ENCODE data around the gene KRTAP4-11. TPM values are rescaled to one million over a fixed set of nuclear protein-coding genes. Genes with fewer than 3 reads are reported as not detected.
"Not testable (repeated sequence)": the region's sequence is repeated elsewhere in the genome, so short reads cannot be mapped to it uniquely, and the experiment has no call there.

KRTAP4-11 gene
- total RNA-seq, 1 donor from 2014 or later, result not detected

DNA sequence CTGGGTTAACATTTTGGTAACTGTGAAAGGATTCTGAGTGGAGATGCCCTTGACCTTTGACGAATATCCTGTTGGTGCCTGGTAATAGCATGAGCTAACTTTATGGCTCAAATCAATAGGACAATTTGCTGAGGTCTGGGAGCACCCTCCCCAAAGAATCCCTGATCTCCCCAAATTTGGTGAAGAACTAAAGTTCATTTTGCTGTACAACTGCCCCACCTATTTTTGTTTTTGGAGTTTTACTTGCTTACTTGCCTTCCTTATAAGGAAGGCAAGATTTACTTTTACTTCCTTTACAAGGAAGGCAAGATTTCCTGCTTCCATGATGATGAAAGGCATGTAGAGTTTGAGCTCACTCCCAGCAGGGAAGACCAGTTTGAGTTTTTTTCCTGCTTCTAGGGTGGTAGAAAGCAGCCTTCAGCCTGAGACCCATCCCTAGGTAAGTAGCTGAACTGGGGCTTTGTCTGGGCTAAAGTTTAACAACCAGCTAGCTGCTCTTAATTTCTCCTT, 10.2 kb downstream of the KRTAP4-11 start:
- H3K9me3 Mint-ChIP-seq (ENCODE audit: low read depth), result peaks cover 7% of the 10 kb centered on the region
- no peak for DNase-seq (ENCODE audit: low spot score)

DNA sequence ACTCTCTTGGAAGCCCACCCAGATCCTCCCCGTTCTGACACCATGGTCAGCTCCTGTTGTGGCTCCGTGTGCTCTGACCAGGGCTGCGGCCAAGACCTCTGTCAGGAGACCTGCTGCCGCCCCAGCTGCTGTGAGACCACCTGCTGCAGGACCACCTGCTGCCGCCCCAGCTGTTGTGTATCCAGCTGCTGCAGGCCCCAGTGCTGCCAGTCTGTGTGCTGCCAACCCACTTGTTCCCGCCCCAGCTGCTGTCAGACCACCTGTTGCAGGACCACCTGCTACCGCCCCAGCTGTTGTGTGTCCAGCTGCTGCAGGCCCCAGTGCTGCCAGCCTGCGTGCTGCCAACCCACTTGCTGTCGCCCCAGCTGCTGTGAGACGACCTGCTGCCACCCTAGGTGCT, 12.8 kb downstream of the KRTAP4-11 start, which contains the start of gene KRTAP4-9:
KRTAP4-9 (plus strand) TSS at position 43 of the 400 bp plus-strand sequence; CDS start at position 43, 0 bp downstream.
- not testable (repeated sequence) for H3K9me3 Mint-ChIP-seq (ENCODE audit: low read depth)
- peak within 1 kb of the TSS; percentile 9 for H3K27ac Mint-ChIP-seq (ENCODE audit: unreplicated experiment)

More for the DNA sequence above, 10.2 kb downstream of the KRTAP4-11 start:
- TF ChIP-seq, protein P1, sequence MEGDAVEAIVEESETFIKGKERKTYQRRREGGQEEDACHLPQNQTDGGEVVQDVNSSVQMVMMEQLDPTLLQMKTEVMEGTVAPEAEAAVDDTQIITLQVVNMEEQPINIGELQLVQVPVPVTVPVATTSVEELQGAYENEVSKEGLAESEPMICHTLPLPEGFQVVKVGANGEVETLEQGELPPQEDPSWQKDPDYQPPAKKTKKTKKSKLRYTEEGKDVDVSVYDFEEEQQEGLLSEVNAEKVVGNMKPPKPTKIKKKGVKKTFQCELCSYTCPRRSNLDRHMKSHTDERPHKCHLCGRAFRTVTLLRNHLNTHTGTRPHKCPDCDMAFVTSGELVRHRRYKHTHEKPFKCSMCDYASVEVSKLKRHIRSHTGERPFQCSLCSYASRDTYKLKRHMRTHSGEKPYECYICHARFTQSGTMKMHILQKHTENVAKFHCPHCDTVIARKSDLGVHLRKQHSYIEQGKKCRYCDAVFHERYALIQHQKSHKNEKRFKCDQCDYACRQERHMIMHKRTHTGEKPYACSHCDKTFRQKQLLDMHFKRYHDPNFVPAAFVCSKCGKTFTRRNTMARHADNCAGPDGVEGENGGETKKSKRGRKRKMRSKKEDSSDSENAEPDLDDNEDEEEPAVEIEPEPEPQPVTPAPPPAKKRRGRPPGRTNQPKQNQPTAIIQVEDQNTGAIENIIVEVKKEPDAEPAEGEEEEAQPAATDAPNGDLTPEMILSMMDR (IDR thresholded peaks at IDR 0.05), result no peak
- H3K27me3 Mint-ChIP-seq (ENCODE audit: low read depth), result no peaks in the 10 kb centered on the region
- H3K36me3 Mint-ChIP-seq (ENCODE audit: low read depth), result no peaks in the 10 kb centered on the region
- no peak overlapping the region for H3K4me3 Mint-ChIP-seq (ENCODE audit: unreplicated experiment)
- H3K27ac Mint-ChIP-seq (ENCODE audit: unreplicated experiment), result no peak overlapping the region
- H3K4me1 Mint-ChIP-seq (ENCODE audit: low read depth), result peaks cover 23% of the 10 kb centered on the region

DNA sequence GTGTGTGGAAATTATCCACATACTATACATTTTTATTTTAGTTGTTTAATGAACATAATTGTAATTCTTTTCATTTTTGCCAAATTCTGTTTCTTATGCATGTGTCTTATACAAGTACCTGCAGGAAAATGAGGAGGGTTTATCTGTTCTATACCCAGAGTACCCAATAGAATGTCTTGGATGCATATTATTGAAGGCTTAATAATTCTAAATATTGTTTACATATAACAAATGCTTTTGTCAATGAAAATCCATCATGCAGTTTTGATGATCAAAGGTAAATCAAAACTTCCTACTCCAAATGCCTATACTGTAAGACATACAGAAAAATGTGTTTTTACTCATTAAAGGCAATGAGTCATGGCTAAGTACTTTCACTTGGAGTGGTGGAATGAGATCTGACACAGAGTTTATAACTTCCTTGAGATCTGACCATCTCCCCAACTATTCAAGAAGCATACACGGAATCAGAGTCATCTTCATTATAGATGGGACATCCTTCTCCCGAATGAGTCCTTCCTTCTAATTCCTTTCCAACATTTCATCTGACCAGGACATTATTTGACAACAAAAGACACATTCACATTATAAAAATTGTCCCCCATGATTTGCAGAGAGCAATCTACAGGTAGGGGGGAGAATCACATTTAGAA, 13.7 kb downstream of the KRTAP4-11 start:
- peaks cover 32% of the 10 kb centered on the region for H3K4me1 Mint-ChIP-seq (ENCODE audit: low read depth)

More for the DNA sequence above, 12.8 kb downstream of the KRTAP4-11 start, which contains the start of gene KRTAP4-9:
- not testable (repeated sequence) for H3K36me3 Mint-ChIP-seq (ENCODE audit: low read depth); H3K4me3 Mint-ChIP-seq (ENCODE audit: unreplicated experiment); DNase-seq (ENCODE audit: low spot score); H3K27me3 Mint-ChIP-seq (ENCODE audit: low read depth)
- peaks cover 24% of the 10 kb centered on the region for H3K4me1 Mint-ChIP-seq (ENCODE audit: low read depth)

DNA sequence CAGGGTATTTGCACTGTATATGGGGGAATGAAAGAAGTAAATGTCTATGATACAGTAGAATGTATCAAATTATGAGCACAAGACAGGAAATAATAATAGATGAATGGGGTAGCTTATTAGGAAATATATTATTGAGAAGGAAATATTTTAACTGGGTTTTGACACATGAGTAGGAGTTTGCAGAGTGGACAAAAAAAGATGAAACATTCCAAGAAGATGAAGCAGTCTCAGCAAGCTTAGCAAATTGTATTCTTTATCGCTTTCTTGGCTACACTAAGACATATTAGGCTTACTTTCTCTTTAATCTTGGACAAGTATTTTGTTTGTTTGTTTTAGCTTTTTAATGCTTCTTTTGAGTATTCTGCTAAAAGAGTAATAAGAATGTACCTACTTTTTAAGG, 14.3 kb downstream of the KRTAP4-11 start:
- no peak for DNase-seq (ENCODE audit: low spot score)
- Mint-ChIP-seq H3K9me3 (ENCODE audit: low read depth) (no peaks in the 10 kb centered on the region), H3K27ac (ENCODE audit: unreplicated experiment) (no peak overlapping the region), H3K4me1 (ENCODE audit: low read depth) (peaks cover 36% of the 10 kb centered on the region), H3K4me3 (ENCODE audit: unreplicated experiment) (no peak overlapping the region), H3K36me3 (ENCODE audit: low read depth) (no peaks in the 10 kb centered on the region), H3K27me3 (ENCODE audit: low read depth) (no peaks in the 10 kb centered on the region)
- TF ChIP-seq, protein P1 (IDR thresholded peaks at IDR 0.05), result no peak

More for the DNA sequence above, 13.7 kb downstream of the KRTAP4-11 start:
- not testable (repeated sequence) for H3K9me3 Mint-ChIP-seq (ENCODE audit: low read depth); H3K27me3 Mint-ChIP-seq (ENCODE audit: low read depth); H3K36me3 Mint-ChIP-seq (ENCODE audit: low read depth); H3K4me3 Mint-ChIP-seq (ENCODE audit: unreplicated experiment); DNase-seq (ENCODE audit: low spot score)
- H3K27ac Mint-ChIP-seq (ENCODE audit: unreplicated experiment), result peak overlapping the region; percentile 9

DNA sequence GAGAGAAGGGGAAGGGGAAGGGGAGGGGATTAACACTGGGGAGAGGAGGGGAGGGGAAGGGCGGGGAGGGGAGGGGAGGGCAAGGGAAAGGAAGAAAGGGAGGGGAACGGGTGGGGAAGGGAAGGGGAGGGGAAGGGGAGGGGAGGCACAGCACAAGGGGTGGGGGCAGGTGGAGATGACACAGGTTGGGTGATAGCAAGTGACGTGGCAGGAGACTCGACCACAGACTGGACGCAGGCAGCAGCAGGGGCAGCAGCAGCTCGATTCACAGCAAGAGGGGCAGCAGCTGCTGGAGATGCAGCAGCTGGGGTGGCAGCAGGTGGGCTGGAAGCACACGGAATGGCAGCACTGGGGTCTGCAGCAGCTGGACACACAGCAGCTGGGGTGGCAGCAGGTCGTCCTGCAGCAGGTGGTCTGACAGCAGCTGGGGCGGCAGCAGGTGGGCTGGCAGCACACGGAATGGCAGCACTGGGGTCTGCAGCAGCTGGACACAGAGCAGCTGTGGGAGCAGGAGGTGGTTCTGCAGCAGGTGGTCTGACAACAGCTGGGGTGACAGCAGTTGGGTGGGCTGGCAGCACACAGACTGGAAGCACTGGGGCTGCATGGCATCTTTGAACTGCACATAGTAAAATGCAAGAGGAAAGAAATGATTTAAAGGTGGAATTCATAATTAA, 16.4 kb downstream of the KRTAP4-11 start, which contains the start of gene KRTAP4-16:
KRTAP4-16 (minus strand) TSS at position 624 of the 674 bp plus-strand sequence; CDS start at position 624, 0 bp downstream.
- peaks cover 48% of the 10 kb centered on the region for H3K4me1 Mint-ChIP-seq (ENCODE audit: low read depth)
- no peak for DNase-seq (ENCODE audit: low spot score)
- no peak within 1 kb of the TSS for H3K4me3 Mint-ChIP-seq (ENCODE audit: unreplicated experiment)
- no peaks in the 10 kb centered on the region for H3K36me3 Mint-ChIP-seq (ENCODE audit: low read depth)
- TF ChIP-seq, protein P1 (IDR thresholded peaks at IDR 0.05), result no peak
- no peaks in the 10 kb centered on the region for H3K27me3 Mint-ChIP-seq (ENCODE audit: low read depth)
- H3K27ac Mint-ChIP-seq (ENCODE audit: unreplicated experiment), result no peak within 1 kb of the TSS
- no peaks in the 10 kb centered on the region for H3K9me3 Mint-ChIP-seq (ENCODE audit: low read depth)

DNA sequence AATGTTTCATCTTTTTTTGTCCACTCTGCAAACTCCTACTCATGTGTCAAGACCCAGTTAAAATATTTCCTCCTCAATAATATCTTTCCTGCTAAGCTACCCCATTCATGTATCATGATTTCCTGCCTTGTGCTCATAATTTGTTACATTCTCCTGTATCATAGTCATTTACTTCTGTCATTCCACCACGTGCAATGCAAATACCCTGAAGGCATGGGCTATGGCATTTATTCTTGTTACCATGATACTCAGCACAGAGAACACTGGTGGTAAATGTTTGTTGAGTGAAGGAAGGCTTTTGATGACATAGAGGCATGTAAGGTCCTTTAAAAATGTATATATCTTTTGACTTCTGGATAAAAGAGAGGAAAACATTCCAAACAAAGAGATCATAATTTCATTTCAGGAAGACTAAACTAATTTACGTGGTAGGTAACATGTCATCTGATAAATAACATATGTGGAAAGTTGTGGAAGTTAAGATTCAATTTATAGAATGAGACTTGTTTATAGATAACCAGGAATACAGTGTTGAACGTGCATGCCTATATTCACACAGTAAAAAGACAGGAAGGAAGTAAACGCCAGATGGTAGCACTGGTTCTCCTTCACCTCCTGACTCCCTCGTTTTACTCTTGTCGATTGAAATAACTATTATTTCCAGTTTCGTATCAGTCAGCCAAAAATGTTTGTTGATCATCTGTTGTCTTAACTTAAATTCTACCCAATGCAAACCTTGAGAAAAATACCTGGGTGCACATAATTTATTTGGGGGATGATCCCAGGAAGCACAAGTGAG, 18.3 kb downstream of the KRTAP4-11 start:
- H3K27me3 Mint-ChIP-seq (ENCODE audit: low read depth), result not testable (repeated sequence)
- H3K27ac Mint-ChIP-seq (ENCODE audit: unreplicated experiment), result peak overlapping the region; percentile 64

More for the DNA sequence above, 18.3 kb downstream of the KRTAP4-11 start:
- not testable (repeated sequence) for DNase-seq (ENCODE audit: low spot score); H3K4me3 Mint-ChIP-seq (ENCODE audit: unreplicated experiment); H3K36me3 Mint-ChIP-seq (ENCODE audit: low read depth); H3K9me3 Mint-ChIP-seq (ENCODE audit: low read depth)
- H3K4me1 Mint-ChIP-seq (ENCODE audit: low read depth), result peaks cover 41% of the 10 kb centered on the region
